Measurements from ENCODE around the gene LRRTM2. TPM values are rescaled to one million over a fixed set of nuclear protein-coding genes. Genes with fewer than 3 reads are reported as not detected.
A peak's percentile ranks its signal among the peaks of the same experiment; 100 is the strongest.

The LRRTM2 gene
- total RNA-seq, 2 experiments from 2014 or later, result not detected

- H3K4me3 Mint-ChIP-seq, result no peak overlapping the region
- peaks cover 10% of the 10 kb centered on the region for H3K4me1 Mint-ChIP-seq (ENCODE audit: low read depth)
- no peak for DNase-seq
- CTCF ChIA-PET, result no interaction called here
- intact Hi-C loops (cut with micrococcal nuclease), result no loop called here
- peaks cover 2% of the 10 kb centered on the region for H3K36me3 Mint-ChIP-seq (ENCODE audit: low read depth)
- H3K27me3 Mint-ChIP-seq (ENCODE audit: low read depth), result peaks cover 7% of the 10 kb centered on the region
- H3K27ac Mint-ChIP-seq, result no peak overlapping the region
- H3K9me3 Mint-ChIP-seq, result no peaks in the 10 kb centered on the region
Observed at GRCh38 chr5:138901716-138902115, 26.6 kb upstream of the LRRTM2 start.

GRCh38 chr5:138900281-138900965 lies 25.3 kb upstream of the LRRTM2 start:
- CTCF ChIA-PET, result no interaction called here
- H3K9me3 Mint-ChIP-seq, result no peaks in the 10 kb centered on the region
- peaks cover 10% of the 10 kb centered on the region for H3K27me3 Mint-ChIP-seq (ENCODE audit: low read depth)
- H3K4me3 Mint-ChIP-seq, result no peak overlapping the region
- peaks cover 2% of the 10 kb centered on the region for H3K36me3 Mint-ChIP-seq (ENCODE audit: low read depth)
- H3K27ac Mint-ChIP-seq, result no peak overlapping the region
- H3K4me1 Mint-ChIP-seq (ENCODE audit: low read depth), result peaks cover 10% of the 10 kb centered on the region
- intact Hi-C loops (cut with micrococcal nuclease), result no loop called here
- DNase-seq, result peak; percentile 47

- Mint-ChIP-seq H3K4me1 (ENCODE audit: low read depth) (peaks cover 10% of the 10 kb centered on the region), H3K9me3 (no peaks in the 10 kb centered on the region), H3K27ac (no peak overlapping the region), H3K4me3 (no peak overlapping the region), H3K36me3 (ENCODE audit: low read depth) (no peaks in the 10 kb centered on the region), H3K27me3 (ENCODE audit: low read depth) (peaks cover 15% of the 10 kb centered on the region)
- CTCF ChIA-PET, result no interaction called here
- intact Hi-C loops (cut with micrococcal nuclease), result no loop called here
- DNase-seq, result no peak
Observed at GRCh38 chr5:138898742-138899141, 23.6 kb upstream of the LRRTM2 start.

GRCh38 chr5:138898299-138898698 lies 23.2 kb upstream of the LRRTM2 start:
- Mint-ChIP-seq H3K9me3 (no peaks in the 10 kb centered on the region), H3K27ac (no peak overlapping the region), H3K4me1 (ENCODE audit: low read depth) (peaks cover 10% of the 10 kb centered on the region), H3K36me3 (ENCODE audit: low read depth) (no peaks in the 10 kb centered on the region), H3K4me3 (no peak overlapping the region), H3K27me3 (ENCODE audit: low read depth) (peaks cover 15% of the 10 kb centered on the region)
- CTCF ChIA-PET, result no interaction called here
- no peak for DNase-seq
- intact Hi-C loops (cut with micrococcal nuclease), result no loop called here

- intact Hi-C loops (cut with micrococcal nuclease), result no loop called here
- CTCF ChIA-PET, result no interaction called here
- no peaks in the 10 kb centered on the region for H3K36me3 Mint-ChIP-seq (ENCODE audit: low read depth)
Observed at GRCh38 chr5:138895918-138896317, 20.8 kb upstream of the LRRTM2 start.

GRCh38 chr5:138890644-138891043 lies 15.5 kb upstream of the LRRTM2 start:
- no peaks in the 10 kb centered on the region for H3K4me1 Mint-ChIP-seq (ENCODE audit: low read depth)
- CTCF ChIA-PET, result interaction anchor here (0.6 kb wide), 1 partner anchor 120 kb away, joined by 5 read pairs; no protein-coding TSS in a partner anchor
- H3K27ac Mint-ChIP-seq, result no peak overlapping the region
- DNase-seq, result no peak
- no peak overlapping the region for H3K4me3 Mint-ChIP-seq
- peaks cover 5% of the 10 kb centered on the region for H3K27me3 Mint-ChIP-seq (ENCODE audit: low read depth)
- peaks cover 15% of the 10 kb centered on the region for H3K9me3 Mint-ChIP-seq
- peaks cover 3% of the 10 kb centered on the region for H3K36me3 Mint-ChIP-seq (ENCODE audit: low read depth)
- intact Hi-C loops (cut with micrococcal nuclease), result no loop called here

More at GRCh38 chr5:138895918-138896317, 20.8 kb upstream of the LRRTM2 start:
- H3K27me3 Mint-ChIP-seq (ENCODE audit: low read depth), result peaks cover 13% of the 10 kb centered on the region
- H3K4me3 Mint-ChIP-seq, result no peak overlapping the region
- peaks cover 8% of the 10 kb centered on the region for H3K4me1 Mint-ChIP-seq (ENCODE audit: low read depth)
- no peak overlapping the region for H3K27ac Mint-ChIP-seq
- no peak for DNase-seq
- peaks cover 5% of the 10 kb centered on the region for H3K9me3 Mint-ChIP-seq

- CTCF ChIA-PET, result no interaction called here
- DNase-seq, result no peak
- peaks cover 3% of the 10 kb centered on the region for H3K27me3 Mint-ChIP-seq (ENCODE audit: low read depth)
- H3K36me3 Mint-ChIP-seq (ENCODE audit: low read depth), result peaks cover 3% of the 10 kb centered on the region
- H3K27ac Mint-ChIP-seq, result no peak overlapping the region
- H3K4me3 Mint-ChIP-seq, result no peak overlapping the region
- intact Hi-C loops (cut with micrococcal nuclease), result no loop called here
- peaks cover 15% of the 10 kb centered on the region for H3K9me3 Mint-ChIP-seq
- H3K4me1 Mint-ChIP-seq (ENCODE audit: low read depth), result no peaks in the 10 kb centered on the region
Observed at GRCh38 chr5:138889994-138890393, 14.9 kb upstream of the LRRTM2 start.

- H3K36me3 Mint-ChIP-seq (ENCODE audit: low read depth), result no peaks in the 10 kb centered on the region
- CTCF ChIA-PET, result interaction anchor here (0.6 kb wide), 1 partner anchor 109 kb away, joined by 3 read pairs; no protein-coding TSS in a partner anchor
- H3K27ac Mint-ChIP-seq, result no peak overlapping the region
- H3K4me3 Mint-ChIP-seq, result no peak overlapping the region
- peaks cover 20% of the 10 kb centered on the region for H3K27me3 Mint-ChIP-seq (ENCODE audit: low read depth)
- intact Hi-C loops (cut with micrococcal nuclease), result no loop called here
- no peak for DNase-seq
- no peaks in the 10 kb centered on the region for H3K4me1 Mint-ChIP-seq (ENCODE audit: low read depth)
- peaks cover under 1% of the 10 kb centered on the region for H3K9me3 Mint-ChIP-seq
Observed at GRCh38 chr5:138884554-138884953, 9.4 kb upstream of the LRRTM2 start.

- Mint-ChIP-seq H3K27ac (no peak overlapping the region), H3K27me3 (ENCODE audit: low read depth) (peaks cover 20% of the 10 kb centered on the region), H3K9me3 (no peaks in the 10 kb centered on the region), H3K4me3 (no peak overlapping the region), H3K4me1 (ENCODE audit: low read depth) (no peaks in the 10 kb centered on the region), H3K36me3 (ENCODE audit: low read depth) (no peaks in the 10 kb centered on the region)
- DNase-seq, result no peak
- CTCF ChIA-PET, result interaction anchor here (0.6 kb wide), 1 partner anchor 108 kb away, joined by 3 read pairs; no protein-coding TSS in a partner anchor
- intact Hi-C loops (cut with micrococcal nuclease), result no loop called here
Observed at GRCh38 chr5:138884094-138884493, 9.0 kb upstream of the LRRTM2 start.

- H3K36me3 Mint-ChIP-seq (ENCODE audit: low read depth), result no peaks in the 10 kb centered on the region
- no peaks in the 10 kb centered on the region for H3K4me1 Mint-ChIP-seq (ENCODE audit: low read depth)
- no peak overlapping the region for H3K4me3 Mint-ChIP-seq
- DNase-seq, result no peak
- intact Hi-C loops (cut with micrococcal nuclease), result no loop called here
- no peaks in the 10 kb centered on the region for H3K9me3 Mint-ChIP-seq
- H3K27ac Mint-ChIP-seq, result no peak overlapping the region
- H3K27me3 Mint-ChIP-seq (ENCODE audit: low read depth), result peaks cover 20% of the 10 kb centered on the region
- CTCF ChIA-PET, result no interaction called here
Observed at GRCh38 chr5:138883211-138883610, 8.1 kb upstream of the LRRTM2 start.

- intact Hi-C loops (cut with micrococcal nuclease), result no loop called here
- H3K27ac Mint-ChIP-seq, result no peak overlapping the region
- H3K4me3 Mint-ChIP-seq, result no peak overlapping the region
- H3K9me3 Mint-ChIP-seq, result no peaks in the 10 kb centered on the region
- no peaks in the 10 kb centered on the region for H3K36me3 Mint-ChIP-seq (ENCODE audit: low read depth)
- H3K27me3 Mint-ChIP-seq (ENCODE audit: low read depth), result peaks cover 28% of the 10 kb centered on the region
- CTCF ChIA-PET, result interaction anchor here (0.6 kb wide), 1 partner anchor 433 kb away, joined by 3 read pairs; no protein-coding TSS in a partner anchor
- no peaks in the 10 kb centered on the region for H3K4me1 Mint-ChIP-seq (ENCODE audit: low read depth)
- DNase-seq, result no peak
Observed at GRCh38 chr5:138878437-138879235, 3.5 kb upstream of the LRRTM2 start.

GRCh38 chr5:138876811-138877210 lies 1.7 kb upstream of the LRRTM2 start:
- no peak overlapping the region for H3K4me3 Mint-ChIP-seq
- peaks cover 34% of the 10 kb centered on the region for H3K27me3 Mint-ChIP-seq (ENCODE audit: low read depth)
- no peak overlapping the region for H3K27ac Mint-ChIP-seq
- intact Hi-C loops (cut with micrococcal nuclease), result no loop called here
- no peaks in the 10 kb centered on the region for H3K9me3 Mint-ChIP-seq
- no peaks in the 10 kb centered on the region for H3K36me3 Mint-ChIP-seq (ENCODE audit: low read depth)
- H3K4me1 Mint-ChIP-seq (ENCODE audit: low read depth), result peaks cover 4% of the 10 kb centered on the region
- no peak for DNase-seq
- CTCF ChIA-PET, result no interaction called here

- CTCF ChIA-PET, result interaction anchor here (0.7 kb wide), 1 partner anchor 147 kb away, joined by 5 read pairs; no protein-coding TSS in a partner anchor
- Mint-ChIP-seq H3K9me3 (no peaks in the 10 kb centered on the region), H3K36me3 (ENCODE audit: low read depth) (no peaks in the 10 kb centered on the region), H3K4me1 (ENCODE audit: low read depth) (peaks cover 8% of the 10 kb centered on the region), H3K27me3 (ENCODE audit: low read depth) (peaks cover 36% of the 10 kb centered on the region), H3K4me3 (no peak overlapping the region), H3K27ac (no peak overlapping the region)
- intact Hi-C loops (cut with micrococcal nuclease), result no loop called here
- DNase-seq, result no peak
Observed at GRCh38 chr5:138875946-138876345, 811 bp upstream of the LRRTM2 start.
